Measurements from ENCODE around the gene TTC32. TPM values are rescaled to one million over a fixed set of nuclear protein-coding genes. Genes with fewer than 3 reads are reported as not detected.

TTC32 gene
- total RNA-seq, 3 donors from 2014 or later = 11.1 to 15.4 (median 14.0) TPM

GRCh38 chr2:19899985-19900930 lies 1.5 kb downstream of the TTC32 start:
- Histone ChIP-seq H3K9me3 (no peaks in the 10 kb centered on the region), H3K36me3 (ENCODE audit: low read depth) (no peaks in the 10 kb centered on the region), H3K4me3 (no peak overlapping the region), H3K4me1 (ENCODE audit: low read depth) (peaks cover 13% of the 10 kb centered on the region)
- ATAC-seq = peak; percentile 15
- peak in 1 of 3 donors; percentile 18 for DNase-seq
- no peak for TF ChIP-seq CTCF (IDR thresholded peaks at IDR 0.05)
- intact Hi-C loops (cut with DNase I, micrococcal nuclease) = no loop called here

GRCh38 chr2:19898592-19899329 lies 3.0 kb downstream of the TTC32 start:
- DNase-seq = no peak
- H3K9me3 ChIP-seq = no peaks in the 10 kb centered on the region
- peaks cover 13% of the 10 kb centered on the region for H3K4me1 ChIP-seq (ENCODE audit: low read depth)
- intact Hi-C loops (cut with DNase I, micrococcal nuclease) = no loop called here
- H3K4me3 ChIP-seq = no peak overlapping the region
- no peak for TF ChIP-seq CTCF (IDR thresholded peaks at IDR 0.05)
- ATAC-seq = no peak
- H3K36me3 ChIP-seq (ENCODE audit: low read depth) = no peaks in the 10 kb centered on the region

GRCh38 chr2:19897623-19898245 lies 4.0 kb downstream of the TTC32 start:
- H3K9me3 ChIP-seq = no peaks in the 10 kb centered on the region
- ATAC-seq = no peak
- intact Hi-C loops (cut with DNase I, micrococcal nuclease) = no loop called here
- DNase-seq = no peak
- no peak overlapping the region for H3K4me3 ChIP-seq
- H3K4me1 ChIP-seq (ENCODE audit: low read depth) = peaks cover 13% of the 10 kb centered on the region
- H3K36me3 ChIP-seq (ENCODE audit: low read depth) = no peaks in the 10 kb centered on the region
- TF ChIP-seq CTCF (IDR thresholded peaks at IDR 0.05) = no peak

- intact Hi-C loops (cut with DNase I, micrococcal nuclease) = no loop called here
- Histone ChIP-seq H3K9me3 (no peaks in the 10 kb centered on the region), H3K4me3 (no peak overlapping the region), H3K4me1 (ENCODE audit: low read depth) (peaks cover 13% of the 10 kb centered on the region), H3K36me3 (ENCODE audit: low read depth) (no peaks in the 10 kb centered on the region)
- ATAC-seq (no peak), DNase-seq (no peak)
- TF ChIP-seq CTCF (IDR thresholded peaks at IDR 0.05) = no peak
These were observed 6.2 kb downstream of the TTC32 start for GRCh38 chr2:19895535-19895934.

GRCh38 chr2:19894134-19894792 lies 7.5 kb downstream of the TTC32 start:
- no peak for DNase-seq
- H3K9me3 ChIP-seq = no peaks in the 10 kb centered on the region
- H3K4me3 ChIP-seq = no peak overlapping the region
- H3K4me1 ChIP-seq (ENCODE audit: low read depth) = peaks cover 6% of the 10 kb centered on the region
- TF ChIP-seq CTCF (IDR thresholded peaks at IDR 0.05) = no peak
- intact Hi-C loops (cut with DNase I, micrococcal nuclease) = no loop called here
- ATAC-seq = no peak
- no peaks in the 10 kb centered on the region for H3K36me3 ChIP-seq (ENCODE audit: low read depth)
